GM19438 (cell line): ENCODE data around the gene ANGPTL8.

Experiments
- ATAC-seq: cut with Tn5 transposase; IDR thresholded peaks from one replicate; pipeline ENCODE4 v1.9.1; 2021; ENCODE audit warnings: low read depth; ENCODE audit not compliant: unreplicated experiment

ANGPTL8 gene

DNA sequence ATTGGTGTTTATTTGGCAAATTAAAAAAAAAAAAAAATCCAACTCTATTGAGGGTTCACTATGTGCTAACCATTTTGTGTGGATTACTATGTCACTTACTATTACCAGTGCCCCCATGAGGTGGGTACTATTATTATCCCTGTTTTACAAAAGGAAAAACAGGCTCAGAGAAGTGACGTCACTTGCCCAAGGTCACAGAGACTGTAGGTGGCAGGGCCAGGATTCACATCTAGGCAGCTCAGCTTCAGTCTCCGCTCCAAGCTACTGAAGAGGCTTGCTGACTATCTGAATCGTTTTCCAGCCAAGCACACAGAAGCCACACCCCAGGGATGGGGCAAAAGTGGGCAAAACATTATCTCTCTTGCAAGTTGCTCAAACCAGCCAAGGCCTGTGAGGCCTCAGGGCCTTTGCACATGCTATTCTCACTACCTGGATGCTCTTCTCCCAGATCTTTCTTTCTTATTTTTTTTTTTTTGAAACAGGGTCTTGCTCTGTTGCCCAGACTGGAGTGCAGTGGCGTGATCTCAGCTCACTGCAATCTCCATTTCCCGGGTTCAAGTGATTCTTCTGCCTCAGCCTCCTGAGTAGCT, 4.8 kb upstream of the ANGPTL8 start:
- ATAC-seq = no peak

DNA sequence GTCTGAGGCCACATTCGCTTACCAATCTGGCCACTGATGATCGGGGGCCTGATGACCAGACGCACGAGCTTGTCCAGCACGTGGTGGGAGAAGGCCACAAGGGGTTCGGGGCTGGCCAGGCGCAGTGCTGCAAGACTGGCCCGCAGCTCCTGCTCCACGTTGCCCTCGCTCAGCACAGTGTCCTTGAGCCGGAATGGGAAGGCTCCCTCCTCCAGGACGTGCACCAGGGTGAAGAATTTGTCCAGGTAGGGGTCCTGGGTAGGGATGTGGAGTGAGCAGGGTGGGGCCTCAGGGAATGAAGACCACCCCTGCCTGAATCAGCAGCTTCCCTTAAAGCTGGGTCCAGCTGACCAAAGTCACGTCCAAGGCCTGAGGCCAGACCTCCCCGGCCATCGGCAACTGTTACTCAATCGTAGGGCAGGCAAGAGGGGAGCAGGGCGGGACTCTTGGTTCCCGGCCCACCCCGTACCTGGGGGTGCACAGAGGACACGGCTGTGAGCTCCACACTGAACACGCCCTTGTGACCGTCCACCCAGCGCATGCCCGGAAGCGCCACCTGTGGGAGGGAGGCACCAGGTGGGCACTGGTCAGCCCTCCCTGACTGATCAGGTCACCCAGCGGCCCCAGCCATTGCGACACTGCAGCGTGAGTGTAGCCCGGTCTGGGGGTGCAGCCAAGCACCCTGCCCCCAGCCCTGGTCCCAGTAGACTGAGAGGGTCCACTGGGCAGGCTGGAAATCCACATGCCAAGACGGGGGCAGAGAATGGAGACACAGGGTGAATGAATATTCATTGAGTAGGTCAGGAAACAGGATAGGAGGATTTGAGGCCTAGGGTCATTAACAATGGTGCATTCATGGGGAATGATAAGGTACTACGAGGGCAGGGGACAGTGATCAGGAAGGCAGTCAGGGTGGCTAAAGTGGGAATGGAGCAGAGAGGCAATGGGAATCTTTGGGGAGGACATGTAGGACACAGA, 2.8 kb upstream of the ANGPTL8 start:
- ATAC-seq = no peak

DNA sequence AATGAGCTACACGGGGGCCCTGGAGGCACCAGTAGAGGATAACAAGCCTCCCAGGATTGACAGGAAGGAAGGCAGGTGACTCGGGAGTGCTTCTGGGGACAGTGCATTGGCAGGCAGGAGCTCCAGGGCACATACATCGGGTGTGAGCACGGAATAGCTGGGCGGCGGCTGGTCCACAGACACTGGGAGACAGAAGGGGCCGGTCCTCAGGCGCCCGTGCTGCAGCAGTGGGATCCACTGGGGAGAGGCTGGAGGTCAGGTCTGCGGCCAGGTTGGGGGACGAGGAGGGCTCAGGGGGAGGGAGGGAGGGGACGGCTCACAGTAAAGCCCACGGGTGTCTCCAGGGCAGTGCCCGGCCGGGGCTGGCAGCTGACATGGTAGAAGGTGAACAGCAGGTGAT, 2.1 kb upstream of the ANGPTL8 start:
- ATAC-seq = no peak

DNA sequence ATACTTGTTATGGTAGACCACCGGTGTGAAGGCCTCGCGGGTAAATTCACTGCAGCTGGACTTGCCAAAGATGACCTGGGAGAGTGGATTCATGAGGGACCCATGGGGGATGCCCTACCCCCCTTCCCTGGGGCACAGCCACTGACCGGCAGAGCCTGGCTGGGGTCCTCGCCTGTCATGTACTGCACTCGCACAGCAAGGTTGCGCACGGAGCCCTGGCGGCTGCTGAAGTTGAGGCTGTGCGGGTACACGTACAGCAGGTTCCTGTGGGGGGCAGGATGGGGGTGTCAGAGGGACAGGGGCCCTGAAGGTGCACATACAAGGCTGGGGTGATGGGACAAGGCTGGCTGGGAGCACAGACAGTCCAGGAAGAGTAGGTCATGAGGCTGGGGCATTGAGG, 1.4 kb upstream of the ANGPTL8 start:
- ATAC-seq = no peak

DNA sequence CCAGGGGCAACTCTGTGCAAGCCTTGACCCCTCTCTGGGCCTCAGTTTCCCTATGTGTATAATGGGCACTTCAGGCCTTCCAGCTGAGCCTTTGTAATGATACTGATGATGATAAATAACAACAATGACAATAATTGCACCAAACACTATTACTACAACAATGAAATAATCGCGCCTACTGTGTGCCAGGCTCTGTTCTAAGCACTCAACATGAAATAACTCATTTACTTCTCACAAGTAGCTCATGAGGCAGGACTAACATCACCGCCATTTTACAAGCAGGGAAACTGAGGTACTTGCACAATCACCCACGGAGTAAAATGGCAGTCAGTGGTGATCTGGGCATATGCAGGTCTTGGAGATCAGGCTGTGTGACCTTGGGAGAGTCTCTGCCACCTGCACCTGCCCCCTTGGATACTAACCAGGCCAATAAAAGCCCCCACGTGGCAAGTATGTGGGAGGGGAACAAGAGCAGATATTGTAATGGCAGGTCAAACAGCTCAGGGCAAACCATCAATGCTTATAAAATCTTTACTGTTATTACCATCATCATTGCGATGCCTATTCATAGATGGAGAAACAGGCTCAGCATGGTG, 540 bp upstream of the ANGPTL8 start:
- ATAC-seq = no peak

DNA sequence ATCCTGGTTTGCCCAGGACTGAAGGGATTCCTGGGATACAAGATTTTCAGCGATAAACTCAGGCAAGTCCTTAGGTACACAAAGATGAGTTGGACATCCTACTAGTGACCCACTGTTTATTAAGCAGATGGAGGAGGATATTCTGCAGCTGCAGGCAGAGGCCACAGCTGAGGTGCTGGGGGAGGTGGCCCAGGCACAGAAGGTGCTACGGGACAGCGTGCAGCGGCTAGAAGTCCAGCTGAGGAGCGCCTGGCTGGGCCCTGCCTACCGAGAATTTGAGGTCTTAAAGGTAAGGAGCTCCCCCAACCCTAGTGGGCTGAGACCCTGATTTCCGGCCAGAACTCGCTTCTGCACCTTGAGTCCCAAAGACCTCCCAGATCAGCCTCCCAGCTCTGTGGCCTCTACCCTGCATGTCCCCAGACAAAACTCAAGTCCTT, 607 bp downstream of the ANGPTL8 start:
- no peak for ATAC-seq

DNA sequence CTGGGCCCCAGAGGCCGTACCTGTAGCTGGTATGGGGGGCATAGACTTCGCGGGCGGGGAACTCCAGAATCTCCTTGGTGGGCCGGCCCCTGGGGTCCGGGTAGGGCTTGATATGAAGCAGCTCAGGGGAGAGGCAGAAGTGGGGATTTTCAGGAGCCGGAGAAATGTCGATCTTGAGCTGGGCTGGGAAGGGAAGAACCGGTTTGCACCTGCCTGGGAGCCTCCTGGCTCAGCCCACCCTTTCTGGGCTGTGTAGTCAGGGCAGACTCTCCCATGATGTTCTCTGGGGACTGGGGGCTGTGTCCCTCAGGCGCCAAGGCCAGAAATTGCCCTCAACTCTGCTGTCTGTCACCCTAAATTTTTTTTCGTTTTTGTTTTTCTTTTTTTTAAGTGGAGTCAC, 2.6 kb downstream of the ANGPTL8 start:
- no peak for ATAC-seq

DNA sequence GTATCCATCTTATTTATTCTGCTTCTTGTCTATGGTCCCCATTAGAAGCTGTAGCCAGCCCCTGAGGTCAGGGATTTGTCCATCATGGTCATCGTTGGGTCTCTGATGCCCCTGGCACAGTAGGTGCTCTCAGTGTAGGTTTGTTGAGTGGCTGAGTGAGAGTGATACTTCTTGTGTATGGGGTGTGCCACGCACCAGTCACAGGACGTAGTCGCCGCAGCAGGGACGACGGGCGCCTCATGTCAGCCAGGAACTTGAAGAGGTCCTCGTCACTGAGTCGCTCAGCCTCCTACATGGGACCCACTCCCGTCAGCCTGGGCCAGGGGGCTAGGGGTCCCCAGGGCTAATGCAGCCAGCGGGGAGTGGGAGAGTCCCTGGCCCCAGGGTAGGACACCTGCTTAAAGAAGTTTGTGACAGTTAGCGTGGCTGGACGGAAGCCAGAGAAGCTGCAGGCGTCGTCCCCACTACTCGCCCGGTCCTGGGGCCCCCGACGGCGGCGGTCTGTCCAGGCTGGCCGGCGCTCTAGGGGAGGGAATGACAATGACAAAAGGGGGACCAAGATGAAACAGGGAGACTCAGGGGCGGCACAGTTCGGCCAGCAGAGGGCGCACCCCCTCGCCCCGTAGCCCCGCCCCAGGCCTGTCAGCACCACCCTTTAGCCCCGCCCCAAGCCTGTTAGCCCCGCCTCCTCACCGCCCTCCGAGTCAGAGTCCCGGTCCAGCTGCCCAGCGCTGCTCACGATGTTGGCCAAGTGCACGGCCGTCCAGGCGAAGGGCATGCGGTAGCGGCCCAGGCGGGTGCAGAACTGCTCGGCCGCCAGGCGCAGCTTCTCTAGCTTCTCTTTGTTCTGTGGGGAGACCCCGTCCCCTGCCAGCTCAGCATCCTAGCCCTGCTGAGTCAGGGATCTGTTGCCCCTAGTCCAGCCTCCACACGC, 3.7 kb downstream of the ANGPTL8 start:
- no peak for ATAC-seq

DNA sequence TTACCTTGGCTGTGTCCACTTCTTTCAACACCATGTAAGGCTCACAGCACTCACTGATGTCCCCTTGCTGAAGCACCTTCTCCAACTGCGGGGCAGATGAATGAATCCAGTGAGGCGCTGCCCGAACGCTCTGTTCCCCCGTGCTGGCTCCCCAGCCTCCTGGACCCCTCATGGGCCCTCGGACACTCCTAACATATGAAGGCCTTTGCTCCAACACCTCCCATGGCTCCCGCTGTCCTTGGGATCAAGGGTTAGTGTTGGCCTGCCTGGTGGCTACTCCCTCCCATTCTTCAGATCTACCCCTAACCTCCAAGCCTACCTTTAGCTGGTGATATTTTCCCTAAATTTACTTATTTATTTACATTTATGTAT, 4.4 kb downstream of the ANGPTL8 start:
- ATAC-seq = no peak

DNA sequence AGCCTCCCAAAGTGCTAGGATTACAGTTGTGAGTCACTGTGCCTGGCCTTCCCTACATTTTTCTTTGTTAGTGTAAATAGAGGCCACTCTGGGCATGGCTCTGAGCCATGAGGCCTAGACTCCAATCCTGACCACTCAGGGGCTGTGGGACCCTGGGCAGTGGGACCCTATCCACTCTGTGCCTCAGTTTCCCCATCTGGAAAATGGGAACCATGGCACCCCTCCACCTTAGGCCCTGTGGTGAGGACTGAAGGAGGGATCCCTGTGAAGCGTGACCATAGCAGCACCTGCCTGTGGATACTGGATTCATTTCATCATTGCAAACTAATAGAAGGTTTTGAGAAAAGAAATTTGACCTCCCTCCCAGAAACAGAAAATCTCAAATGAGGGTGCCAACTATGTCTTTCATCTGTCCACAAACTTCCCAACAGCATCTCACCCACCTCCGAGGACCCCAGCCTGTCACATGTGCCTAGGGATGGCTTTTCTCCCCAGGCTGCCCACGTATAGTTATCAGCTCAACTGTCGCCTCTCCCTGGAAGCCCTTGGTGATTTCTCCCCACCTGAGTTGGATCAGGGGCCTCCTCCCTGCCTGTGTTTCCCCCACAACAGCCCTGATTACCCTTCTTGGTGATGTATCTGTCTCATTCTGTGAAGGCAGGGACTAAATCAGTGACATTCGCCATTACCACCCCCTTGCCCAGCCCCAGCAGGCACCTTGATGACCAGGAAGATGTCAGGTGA, 5.6 kb downstream of the ANGPTL8 start:
- no peak for ATAC-seq

DNA sequence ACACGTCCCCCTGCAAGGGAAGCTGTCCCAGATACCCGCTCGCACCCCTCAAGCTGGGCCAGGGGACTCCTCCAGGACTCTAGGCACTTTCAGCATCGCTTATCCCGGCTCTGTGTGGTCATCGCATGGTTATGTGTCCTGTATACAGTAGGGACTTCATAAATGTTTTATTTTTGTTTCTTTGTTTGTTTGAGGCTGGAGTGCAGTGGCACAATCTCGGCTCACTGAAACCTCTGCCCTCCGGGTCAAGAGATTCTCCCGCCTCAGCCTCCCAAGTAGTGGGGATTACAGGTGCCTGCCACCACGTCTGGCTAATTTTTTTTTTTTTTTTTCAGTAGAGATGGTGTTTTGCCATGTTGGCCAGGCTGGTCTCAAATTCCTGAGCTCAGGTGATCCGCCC, 7.5 kb downstream of the ANGPTL8 start:
- no peak for ATAC-seq

DNA sequence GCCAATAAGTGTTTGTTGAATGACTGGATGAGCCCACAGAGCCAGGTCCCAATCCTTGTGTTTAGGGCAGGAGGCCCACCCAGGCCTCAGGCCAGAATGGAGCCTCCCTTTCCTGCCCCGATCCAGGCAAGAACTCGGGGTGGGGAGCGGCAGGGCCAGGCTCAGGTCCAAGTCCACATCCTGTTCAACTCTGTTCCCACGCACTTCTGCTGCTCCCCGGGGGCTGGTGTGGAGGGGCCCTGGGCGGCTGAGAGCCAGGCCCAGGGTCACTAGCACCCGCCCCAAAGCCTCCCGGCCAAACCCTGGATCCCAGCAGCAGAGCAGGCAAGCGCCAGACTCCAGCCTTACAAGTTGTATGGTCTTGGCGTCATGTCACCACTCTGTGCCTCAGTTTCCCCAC, 8.0 kb downstream of the ANGPTL8 start:
- ATAC-seq = no peak

DNA sequence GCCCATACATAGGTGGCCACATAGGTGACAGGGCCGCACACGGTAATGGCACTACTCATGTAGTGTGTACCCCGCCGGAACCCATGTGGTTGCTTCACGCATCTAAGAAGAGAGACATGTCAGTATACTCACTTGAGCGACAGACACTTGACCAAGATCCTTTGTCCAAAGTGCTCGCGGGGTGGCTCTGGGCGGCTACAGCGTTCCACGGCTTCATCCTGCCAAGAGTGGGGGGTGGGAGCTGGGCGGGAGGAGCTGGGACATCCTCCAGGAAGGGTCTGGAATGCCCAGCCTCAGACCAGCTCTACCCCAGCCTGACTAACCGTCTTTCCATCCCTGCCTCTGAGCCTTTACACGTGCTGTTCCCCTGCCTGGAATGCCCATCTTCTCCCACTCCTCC, 8.5 kb downstream of the ANGPTL8 start:
- no peak for ATAC-seq

DNA sequence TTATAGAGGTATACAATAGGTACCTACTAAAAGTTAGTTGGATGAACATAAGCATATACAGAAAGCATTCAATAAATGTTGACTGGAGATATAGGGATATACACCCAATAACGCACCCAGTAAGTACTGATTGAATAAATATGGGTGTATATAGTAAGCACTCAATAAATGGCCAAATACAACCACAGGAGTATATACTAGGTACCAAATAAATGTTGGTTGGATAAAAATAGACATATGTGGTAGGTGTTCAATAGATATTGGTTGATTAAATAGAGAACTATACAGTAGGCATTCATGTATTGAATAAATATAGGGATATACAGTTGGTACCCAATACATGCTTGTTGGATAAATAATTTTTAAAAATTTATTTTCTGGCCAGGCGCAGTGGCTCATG, 9.4 kb downstream of the ANGPTL8 start:
- no peak for ATAC-seq

DNA sequence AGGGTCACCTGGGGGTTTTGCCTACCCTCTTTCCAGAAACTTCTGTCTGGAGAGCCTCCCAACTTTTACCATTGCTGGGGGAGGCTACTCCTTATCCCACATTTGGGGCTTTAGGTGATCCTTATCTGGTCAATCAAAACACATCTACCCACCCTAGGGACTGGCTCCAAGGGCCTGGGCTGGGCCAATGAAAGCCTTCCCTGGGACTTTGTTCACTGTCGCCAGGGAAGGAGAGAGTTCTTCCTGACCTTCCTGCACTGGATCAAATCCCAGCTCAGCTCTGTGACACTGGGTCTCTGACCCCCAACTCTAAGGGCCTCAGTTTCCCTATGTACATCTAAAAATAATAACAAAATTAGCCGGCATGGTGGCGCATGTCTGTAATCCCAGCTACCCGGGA, 11.8 kb downstream of the ANGPTL8 start:
- no peak for ATAC-seq

DNA sequence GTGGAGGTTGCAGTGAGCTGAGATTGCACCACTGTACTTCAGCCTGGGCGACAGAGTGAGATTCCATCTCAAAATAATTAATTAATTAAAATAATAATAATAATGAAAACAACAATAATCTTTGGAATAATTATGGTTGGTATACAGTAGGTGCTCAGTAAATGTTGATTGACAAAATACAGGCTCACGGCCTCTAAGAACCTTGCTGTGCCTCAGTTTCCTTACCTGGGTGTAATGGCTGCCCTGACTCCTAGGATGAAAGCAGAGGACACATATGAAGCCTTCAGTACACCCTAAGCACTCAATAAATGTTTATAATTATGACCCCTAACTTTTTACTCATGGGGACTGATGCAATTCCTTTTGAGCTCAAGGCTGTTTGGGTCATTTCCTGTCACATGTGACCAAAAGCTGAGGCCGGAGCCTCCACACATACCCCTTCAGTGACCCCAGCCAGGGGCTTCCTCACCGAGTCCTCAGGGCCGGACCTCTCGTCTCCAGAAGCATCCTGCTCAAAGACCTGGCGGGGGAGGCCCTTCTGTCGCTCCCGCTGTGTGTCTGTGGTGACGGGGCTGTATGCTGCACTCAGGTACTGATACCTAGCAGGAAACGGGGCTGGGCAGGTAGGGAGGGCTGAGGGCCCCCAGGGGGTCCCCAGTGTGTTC, 12.4 kb downstream of the ANGPTL8 start:
- no peak for ATAC-seq

DNA sequence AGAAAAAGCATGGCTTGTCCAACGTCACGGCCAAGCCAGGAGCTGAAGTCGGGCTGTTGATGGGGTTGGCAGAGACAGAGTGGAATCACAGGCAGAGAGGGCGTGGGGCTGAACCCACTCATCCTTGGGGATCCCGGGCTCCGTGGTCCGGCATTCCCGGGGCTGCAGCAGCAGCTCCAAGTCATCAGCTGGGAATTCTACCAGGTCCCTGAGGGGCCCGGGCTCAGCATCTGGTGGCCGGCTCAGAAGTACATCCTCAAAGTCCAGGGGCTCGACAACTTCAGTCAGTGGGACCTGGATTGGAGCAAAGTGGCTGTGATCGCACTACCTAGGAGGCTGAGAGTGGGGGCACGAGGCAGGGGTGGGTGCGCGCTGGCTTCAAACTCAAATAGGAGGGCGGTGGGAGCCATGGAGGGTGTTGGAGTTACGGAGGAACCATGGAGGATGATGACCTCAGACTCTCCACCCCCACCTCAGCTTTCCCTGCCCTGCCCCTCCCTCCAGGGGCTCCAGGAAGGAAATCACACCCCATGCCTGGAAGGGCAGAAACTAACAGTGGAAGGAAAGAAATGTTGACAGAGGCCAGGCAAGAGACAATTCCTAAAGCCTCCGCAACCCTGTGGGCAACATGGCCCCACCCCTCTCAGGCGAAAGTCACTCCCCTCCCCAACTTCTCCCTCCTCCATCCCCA, 13.4 kb downstream of the ANGPTL8 start:
- ATAC-seq = no peak

DNA sequence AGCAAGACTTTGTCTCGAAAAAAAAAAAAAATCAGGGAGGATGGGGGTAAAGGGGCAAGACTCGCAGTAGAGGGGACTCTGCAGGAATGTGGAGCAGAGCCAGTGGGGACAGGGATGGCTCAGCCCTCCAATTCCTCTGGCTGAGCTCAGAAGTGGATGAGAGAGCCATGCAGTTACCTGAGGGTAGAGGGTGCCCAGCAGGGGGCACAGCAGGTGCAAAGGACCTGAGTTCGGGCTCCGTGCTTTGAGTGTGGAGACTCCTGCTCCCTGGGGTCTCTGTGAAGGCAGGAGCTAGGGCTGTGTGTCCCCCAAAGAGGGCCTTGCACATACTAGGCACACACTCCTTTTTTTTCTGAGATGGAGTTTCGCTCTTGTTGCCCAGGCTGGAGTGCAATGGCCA, 15.2 kb downstream of the ANGPTL8 start:
- no peak for ATAC-seq

DNA sequence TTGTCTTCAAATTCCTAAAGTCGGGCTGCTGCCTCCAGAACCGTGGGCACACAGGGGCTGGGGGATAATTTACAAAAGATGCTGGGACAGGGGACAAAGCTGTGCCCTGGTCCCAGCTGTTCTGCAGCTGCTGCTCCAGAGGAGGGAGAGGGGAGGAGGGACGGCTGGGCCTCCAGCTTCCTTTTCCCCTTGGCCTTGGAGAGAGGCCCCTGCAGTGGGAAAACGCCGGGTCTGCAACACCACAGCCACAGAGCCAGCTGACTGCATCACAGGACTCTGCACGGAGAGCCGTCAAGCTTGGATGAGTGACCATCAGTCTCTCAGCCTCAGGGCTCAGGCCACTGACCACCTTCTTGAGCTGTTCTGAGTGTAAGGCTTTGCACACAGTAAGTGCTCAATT, 16.8 kb downstream of the ANGPTL8 start:
- no peak for ATAC-seq
